PC-3 (cell line): ENCODE data around the gene RPA4. TPM values are rescaled to one million over a fixed set of nuclear protein-coding genes. Genes with fewer than 3 reads are reported as not detected.

Source experiments
- ATAC-seq: fragments of 200-7000 bp; cut with Tn5 transposase; 2 replicates; pipeline ENCODE4 v1.9.1; 2020; ENCODE audit warnings: mild to moderate bottlenecking, moderate library complexity
- BruUV-seq: library from RNA; stranded (reverse); fragments of 400-500 nt; replicated peaks from 2 replicates; lab custom pipeline; 2021; lab: Mats Ljungman, UMichigan
- CTCF ChIA-PET: fragments of 300-600 bp; sonication (Branson Sonifier 250); formaldehyde crosslinking; loops from one replicate; lab custom pipeline; 2022; ENCODE audit warnings: antibody characterized with exemption; lab: Charles Lee
- POLR2A ChIA-PET: fragments of 300-600 bp; sonication (Branson Sonifier 250); formaldehyde crosslinking; loops from one replicate; lab custom pipeline; 2022; ENCODE audit warnings: antibody characterized with exemption; ENCODE audit not compliant: unreplicated experiment; lab: Charles Lee
- DNase-seq: peaks from one replicate; pipeline ENCODE4 v3.0.0-alpha.2; 2015
- H2AFZ ChIP-seq: fragments of 300-600 bp; sonication (generic); 2 replicates; pipeline ENCODE4 v1.6.0; 2016; ENCODE audit warnings: antibody characterized with exemption, low read length
- H3F3A ChIP-seq: fragments of 300-600 bp; sonication (generic); one replicate; pipeline ENCODE4 v1.6.0; 2017; ENCODE audit warnings: antibody characterized with exemption, low read length, control low read depth, mild to moderate bottlenecking; ENCODE audit not compliant: unreplicated experiment
- H3K27ac ChIP-seq: fragments of 300-600 bp; sonication (generic); 2 replicates; pipeline ENCODE4 v1.5.1; 2016; ENCODE audit warnings: mild to moderate bottlenecking, low read length
- H3K27me3 ChIP-seq: fragments of 300-600 bp; sonication (generic); 2 replicates; pipeline ENCODE4 v1.6.1; 2016; ENCODE audit warnings: low read length, mixed read lengths
- H3K36me3 ChIP-seq: fragments of 300-600 bp; sonication (generic); 2 replicates; pipeline ENCODE4 v1.6.1; 2016; ENCODE audit warnings: low read depth, mixed run types, low read length, mixed read lengths
- H3K4me1 ChIP-seq: fragments of 300-600 bp; sonication (generic); 2 replicates; pipeline ENCODE4 v1.5.1; 2016; ENCODE audit warnings: low read length; ENCODE audit not compliant: insufficient read depth
- H3K4me2 ChIP-seq: fragments of 300-600 bp; sonication (generic); 2 replicates; pipeline ENCODE4 v1.6.0; 2016; ENCODE audit warnings: low read length
- H3K4me3 ChIP-seq: fragments of 300-600 bp; sonication (generic); 2 replicates; pipeline ENCODE4 v1.5.1; 2016; ENCODE audit warnings: mild to moderate bottlenecking, low read length, mixed read lengths
- H3K79me2 ChIP-seq: fragments of 300-600 bp; sonication (generic); 2 replicates; pipeline ENCODE4 v1.6.1; 2017; ENCODE audit warnings: low read length, mixed read lengths
- H3K9ac ChIP-seq: fragments of 300-600 bp; sonication (generic); 2 replicates; pipeline ENCODE4 v1.6.0; 2016; ENCODE audit warnings: mild to moderate bottlenecking, low read length
- H3K9me2 ChIP-seq: fragments of 300-600 bp; sonication (generic); replicated peaks from 2 replicates; pipeline ENCODE4 v1.6.1; 2016; ENCODE audit warnings: mixed run types, low read length, mixed read lengths
- H3K9me3 ChIP-seq: fragments of 300-600 bp; sonication (generic); 2 replicates; pipeline ENCODE4 v1.6.1; 2016; ENCODE audit warnings: low read length, mixed read lengths
- H4K20me1 ChIP-seq: fragments of 300-600 bp; sonication (generic); 2 replicates; pipeline ENCODE4 v1.6.1; 2016; ENCODE audit warnings: low read length, mixed read lengths
- EZH2 ChIP-seq: fragments of 300-600 bp; sonication (generic); IDR thresholded peaks from one replicate; pipeline ENCODE4 v1.6.1; 2017; ENCODE audit warnings: antibody characterized with exemption, mild to moderate bottlenecking, low read length; ENCODE audit not compliant: unreplicated experiment
- EZH2phosphoT487 ChIP-seq: fragments of 300-600 bp; sonication (generic); IDR thresholded peaks from 2 replicates; pipeline ENCODE4 v1.6.1; 2018; ENCODE audit warnings: mild to moderate bottlenecking, antibody characterized with exemption, low read length, borderline replicate concordance
- intact Hi-C: fragments of 100-400 bp; cut with micrococcal nuclease; formaldehyde crosslinking; loops from 2 replicates; pipeline ENCODE4 v1.9.0; 2023
- total RNA-seq: library from RNA; depleted of rRNA; stranded (reverse); fragments of >200 nt; gene quantifications from 2 replicates; pipeline ENCODE4 v1.2.3, GENCODE V29; 2014
- TF ChIP-seq, protein P1 (sequence below): fragments of 300-600 bp; sonication (generic); conservative IDR thresholded peaks from 2 replicates; pipeline ENCODE4 v1.5.1; 2017; ENCODE audit warnings: antibody characterized with exemption, low read depth, mild to moderate bottlenecking, low read length

The RPA4 gene
- total RNA-seq, 1 experiment from 2014 or later: 3.0 TPM

DNA sequence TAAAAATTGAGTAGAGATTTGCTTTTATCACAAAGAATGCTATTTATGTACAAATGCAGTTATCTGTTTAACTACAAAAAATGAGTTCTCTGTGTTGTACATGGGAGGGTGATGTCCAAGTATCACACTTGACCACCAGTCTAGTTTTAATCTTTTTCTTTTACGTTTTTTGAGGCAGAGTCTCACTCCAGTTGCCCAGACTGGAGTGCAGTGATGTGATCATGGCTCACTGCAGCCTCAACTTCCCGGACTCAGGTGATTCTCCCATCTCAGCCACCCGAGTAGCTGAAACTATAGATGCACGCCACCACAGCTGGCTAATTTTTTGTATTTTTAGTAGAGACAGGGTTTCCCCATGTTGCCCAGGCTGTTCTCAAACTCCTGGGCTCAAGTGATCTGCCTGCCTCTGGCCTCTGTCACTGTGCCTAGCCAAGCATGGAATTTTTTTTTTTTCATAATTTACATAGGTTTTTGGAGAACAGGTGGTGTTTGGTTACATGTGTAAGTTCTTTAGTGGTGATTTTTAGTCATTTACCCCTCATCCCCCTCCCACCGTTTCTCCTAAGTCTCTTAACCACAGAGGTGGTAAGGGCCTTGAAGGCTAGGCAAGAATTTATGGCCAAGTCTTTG, 47.9 kb upstream of the RPA4 start:
- H3K4me3 ChIP-seq: no peak overlapping the region
- intact Hi-C loops: no loop called here
- BruUV-seq: no TSS peak
- peaks cover 16% of the 10 kb centered on the region for H3K4me1 ChIP-seq
- ATAC-seq (no peak), DNase-seq (no peak)
- H3K79me2 ChIP-seq: no peaks in the 10 kb centered on the region
- no peak overlapping the region for H2AFZ ChIP-seq
- H3K9ac ChIP-seq: no peak overlapping the region
- no peaks in the 10 kb centered on the region for H3K9me2 ChIP-seq
- H3K36me3 ChIP-seq: no peaks in the 10 kb centered on the region
- TF ChIP-seq EZH2phosphoT487: no peak
- TF ChIP-seq EZH2: no peak
- TF ChIP-seq, protein P1, sequence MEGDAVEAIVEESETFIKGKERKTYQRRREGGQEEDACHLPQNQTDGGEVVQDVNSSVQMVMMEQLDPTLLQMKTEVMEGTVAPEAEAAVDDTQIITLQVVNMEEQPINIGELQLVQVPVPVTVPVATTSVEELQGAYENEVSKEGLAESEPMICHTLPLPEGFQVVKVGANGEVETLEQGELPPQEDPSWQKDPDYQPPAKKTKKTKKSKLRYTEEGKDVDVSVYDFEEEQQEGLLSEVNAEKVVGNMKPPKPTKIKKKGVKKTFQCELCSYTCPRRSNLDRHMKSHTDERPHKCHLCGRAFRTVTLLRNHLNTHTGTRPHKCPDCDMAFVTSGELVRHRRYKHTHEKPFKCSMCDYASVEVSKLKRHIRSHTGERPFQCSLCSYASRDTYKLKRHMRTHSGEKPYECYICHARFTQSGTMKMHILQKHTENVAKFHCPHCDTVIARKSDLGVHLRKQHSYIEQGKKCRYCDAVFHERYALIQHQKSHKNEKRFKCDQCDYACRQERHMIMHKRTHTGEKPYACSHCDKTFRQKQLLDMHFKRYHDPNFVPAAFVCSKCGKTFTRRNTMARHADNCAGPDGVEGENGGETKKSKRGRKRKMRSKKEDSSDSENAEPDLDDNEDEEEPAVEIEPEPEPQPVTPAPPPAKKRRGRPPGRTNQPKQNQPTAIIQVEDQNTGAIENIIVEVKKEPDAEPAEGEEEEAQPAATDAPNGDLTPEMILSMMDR: no peak
- no peak overlapping the region for H3K4me2 ChIP-seq
- ChIA-PET POLR2A (no interaction called here), CTCF (no interaction called here)
- no peaks in the 10 kb centered on the region for H3F3A ChIP-seq
- H3K9me3 ChIP-seq: no peaks in the 10 kb centered on the region
- H3K27ac ChIP-seq: no peak overlapping the region
- no peaks in the 10 kb centered on the region for H3K27me3 ChIP-seq
- no peaks in the 10 kb centered on the region for H4K20me1 ChIP-seq

DNA sequence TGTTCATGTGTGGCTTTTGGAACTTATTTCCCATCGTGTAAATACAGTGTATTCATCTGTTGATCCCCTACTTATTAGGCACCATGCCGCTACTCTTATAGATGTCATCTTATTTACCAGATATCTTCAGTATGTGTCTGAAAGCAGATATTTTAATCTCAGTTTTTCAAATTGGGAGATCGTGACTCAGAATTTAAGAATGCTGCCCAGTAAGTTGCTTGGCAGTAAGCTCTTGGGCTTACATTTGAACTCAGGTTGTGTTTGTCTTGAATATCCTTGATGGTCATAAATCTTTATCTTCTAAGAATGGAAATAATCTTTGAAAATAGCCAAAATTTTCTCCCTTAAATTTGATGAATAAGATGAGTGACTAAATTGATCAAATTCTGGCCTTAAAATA, 45.9 kb upstream of the RPA4 start:
- DNase-seq (peak; percentile 82), ATAC-seq (peak; percentile 70)
- no peak overlapping the region for H3K4me3 ChIP-seq
- BruUV-seq: no TSS peak
- intact Hi-C loops: no loop called here
- H3K4me1 ChIP-seq: peaks cover 16% of the 10 kb centered on the region
- H3K36me3 ChIP-seq: no peaks in the 10 kb centered on the region
- TF ChIP-seq EZH2: no peak
- no peak for TF ChIP-seq EZH2phosphoT487
- TF ChIP-seq, protein P1: no peak
- H3K9me3 ChIP-seq: no peaks in the 10 kb centered on the region
- CTCF ChIA-PET: no interaction called here
- H3K4me2 ChIP-seq: peak overlapping the region; percentile 40
- H3F3A ChIP-seq: no peaks in the 10 kb centered on the region
- POLR2A ChIA-PET: no interaction called here
- no peaks in the 10 kb centered on the region for H3K9me2 ChIP-seq
- H3K79me2 ChIP-seq: no peaks in the 10 kb centered on the region
- no peaks in the 10 kb centered on the region for H3K27me3 ChIP-seq
- H2AFZ ChIP-seq: no peak overlapping the region
- H3K9ac ChIP-seq: no peak overlapping the region
- H3K27ac ChIP-seq: no peak overlapping the region
- H4K20me1 ChIP-seq: no peaks in the 10 kb centered on the region

DNA sequence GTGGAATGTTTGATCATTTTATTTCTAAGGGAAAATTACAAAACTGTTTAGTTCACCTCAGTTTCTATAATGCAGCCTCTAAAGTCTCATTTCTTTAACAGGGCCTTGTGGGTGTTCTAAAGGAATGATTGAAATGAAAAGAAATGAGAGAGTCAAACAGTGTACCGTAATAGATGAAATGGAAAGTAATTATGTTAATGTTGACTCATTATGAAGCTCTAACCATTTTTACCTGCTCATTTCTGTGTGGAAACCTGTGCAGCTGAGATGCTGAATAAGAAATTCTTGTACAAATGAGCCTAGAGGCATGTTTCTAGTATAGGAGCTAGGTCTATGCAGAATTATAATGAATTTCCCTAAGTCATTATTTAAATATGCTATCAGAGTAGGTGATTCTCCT, 45.2 kb upstream of the RPA4 start:
- no peak overlapping the region for H3K4me3 ChIP-seq
- TF ChIP-seq EZH2phosphoT487 (no peak), EZH2 (no peak)
- TF ChIP-seq, protein P1: no peak
- ChIA-PET POLR2A (no interaction called here), CTCF (no interaction called here)
- intact Hi-C loops: no loop called here
- H3K27me3 ChIP-seq: no peaks in the 10 kb centered on the region
- no peak overlapping the region for H2AFZ ChIP-seq
- H3K4me2 ChIP-seq: peak overlapping the region; percentile 40; the same call in 1 of the 2 replicates
- H3K9me2 ChIP-seq: no peaks in the 10 kb centered on the region
- peaks cover 16% of the 10 kb centered on the region for H3K4me1 ChIP-seq
- H4K20me1 ChIP-seq: no peaks in the 10 kb centered on the region
- no peak overlapping the region for H3K9ac ChIP-seq
- no peak for DNase-seq
- H3K27ac ChIP-seq: no peak overlapping the region
- H3F3A ChIP-seq: no peaks in the 10 kb centered on the region
- no peaks in the 10 kb centered on the region for H3K79me2 ChIP-seq
- no peak for ATAC-seq
- H3K36me3 ChIP-seq: no peaks in the 10 kb centered on the region
- H3K9me3 ChIP-seq: no peaks in the 10 kb centered on the region
- BruUV-seq: no TSS peak
